HG02678 (cell line): ENCODE measurements around the gene ACVRL1.

Source experiments
- ATAC-seq: cut with Tn5 transposase; IDR thresholded peaks from one replicate; pipeline ENCODE4 v1.9.1; 2021; ENCODE audit warnings: mild to moderate bottlenecking, moderate library complexity; ENCODE audit not compliant: unreplicated experiment

ACVRL1 gene

DNA sequence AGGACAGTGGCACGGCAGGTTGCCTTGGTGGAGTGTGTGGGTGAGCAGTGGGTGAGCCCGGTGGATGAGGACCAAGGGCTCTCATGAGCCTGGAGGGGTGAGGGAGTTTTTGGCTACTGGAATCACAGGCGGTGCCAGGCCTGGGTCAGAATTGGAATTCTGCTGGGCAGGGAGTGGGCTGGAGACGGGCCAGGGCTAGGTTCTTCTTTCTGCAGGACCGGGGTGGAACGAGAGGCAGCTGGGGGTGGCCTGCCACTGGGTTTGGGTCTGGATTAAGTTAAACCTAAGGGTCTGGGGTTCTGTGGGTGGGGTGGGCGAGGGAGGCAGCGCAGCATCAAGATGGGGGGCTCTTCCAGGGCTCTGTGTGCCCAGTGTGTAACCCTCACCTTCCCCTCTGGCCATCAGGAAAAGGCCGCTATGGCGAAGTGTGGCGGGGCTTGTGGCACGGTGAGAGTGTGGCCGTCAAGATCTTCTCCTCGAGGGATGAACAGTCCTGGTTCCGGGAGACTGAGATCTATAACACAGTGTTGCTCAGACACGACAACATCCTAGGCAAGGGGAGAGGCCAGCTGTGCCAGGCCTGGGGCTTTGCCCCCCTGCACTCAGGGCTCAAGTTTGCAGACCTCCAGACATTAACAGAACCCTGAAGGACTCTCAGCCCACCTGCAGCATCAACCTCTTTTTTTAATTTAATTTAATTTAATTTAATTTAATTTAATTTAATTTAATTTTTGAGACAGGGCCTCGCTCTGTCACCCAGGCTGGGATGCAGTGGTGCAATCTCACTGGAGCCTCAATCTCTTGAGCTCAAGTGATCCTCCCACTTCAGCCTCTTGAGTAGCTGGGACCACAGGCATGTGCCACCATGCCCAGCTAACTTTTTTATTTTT is 7.0 kb downstream of the ACVRL1 start:
- ATAC-seq = no peak

GRCh38 chr12:51915003-51915625 is 7.8 kb downstream of the ACVRL1 start:
- no peak for ATAC-seq

GRCh38 chr12:51915951-51916350 is 8.6 kb downstream of the ACVRL1 start:
- no peak for ATAC-seq

DNA sequence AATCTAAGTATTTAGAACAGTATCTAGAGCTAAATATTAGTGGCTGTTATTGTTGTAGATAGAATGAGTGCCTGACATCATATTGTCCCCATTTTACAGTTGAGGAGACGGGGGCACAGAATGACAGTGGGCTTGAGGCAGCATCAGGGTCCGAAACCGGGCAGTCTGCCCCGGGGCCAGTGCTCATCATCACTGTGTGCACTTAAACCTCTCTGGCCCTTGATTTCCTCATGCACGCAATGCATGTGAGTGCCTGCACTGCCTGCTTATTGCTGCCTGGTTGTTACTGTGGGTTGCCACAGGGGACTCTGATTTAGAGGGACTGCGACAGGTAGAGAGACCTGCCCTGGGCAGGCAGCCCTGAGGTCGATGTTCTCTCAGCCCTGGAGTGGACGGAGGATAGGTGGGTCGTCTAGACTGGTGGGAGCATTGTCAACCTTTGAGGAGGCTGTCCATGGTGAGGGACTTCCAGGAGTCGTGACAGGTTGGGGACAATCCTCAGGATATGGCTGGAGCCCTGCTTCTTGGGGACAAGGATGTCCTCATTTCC is 9.8 kb downstream of the ACVRL1 start:
- no peak for ATAC-seq

DNA sequence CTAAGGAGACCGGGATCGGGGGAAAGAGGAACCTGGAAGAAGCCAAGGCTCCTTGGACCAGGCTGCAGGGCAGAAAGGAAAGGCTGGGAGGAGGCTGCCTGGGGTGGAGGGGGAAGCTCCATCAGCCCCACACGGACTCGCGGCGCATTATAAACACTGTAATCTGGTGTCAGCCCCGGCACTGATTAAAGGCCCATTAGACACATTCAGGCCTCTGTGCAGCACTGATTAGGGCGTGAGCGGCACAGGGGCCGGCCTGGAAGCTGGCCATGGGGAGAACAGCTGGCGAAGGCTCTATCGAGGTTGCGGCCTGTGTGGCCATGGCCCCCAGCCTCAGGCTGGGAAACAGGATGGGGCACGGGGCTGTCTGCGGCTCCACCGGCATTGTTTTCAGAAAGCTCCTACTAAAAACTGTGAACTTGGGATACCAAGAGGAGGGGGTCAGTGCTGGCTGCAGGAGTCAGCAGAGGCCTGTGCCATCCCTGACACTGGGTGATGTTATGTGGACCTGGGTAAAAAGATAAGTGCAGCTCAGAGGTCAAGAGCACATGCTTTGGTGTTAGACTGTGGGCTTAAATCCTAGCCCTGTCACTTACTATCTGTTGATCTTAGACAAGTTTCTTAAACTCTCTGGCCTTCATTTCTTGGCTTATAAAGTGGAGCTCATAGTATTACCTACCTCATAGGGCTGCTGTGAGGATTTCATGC is 10.6 kb downstream of the ACVRL1 start:
- ATAC-seq = no peak

DNA sequence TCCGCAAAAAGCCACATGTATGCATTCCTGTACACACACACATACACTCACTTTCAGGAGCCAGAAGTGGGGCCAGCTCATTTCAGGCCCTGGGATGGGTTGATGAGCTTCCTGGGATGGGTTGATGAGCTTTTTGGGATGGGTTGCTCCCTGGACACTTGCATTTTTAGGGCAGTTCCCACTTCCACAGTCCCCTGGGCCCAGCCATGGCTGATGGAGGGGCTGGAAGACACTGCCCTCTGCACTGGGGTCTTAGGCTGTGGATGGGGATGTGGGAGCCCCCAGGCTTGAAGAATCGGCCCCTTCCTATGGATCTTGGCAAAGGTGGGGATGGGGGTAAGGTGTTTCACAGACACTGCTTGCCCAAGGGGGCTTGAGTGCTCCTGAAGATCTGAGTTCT is 12.7 kb downstream of the ACVRL1 start:
- ATAC-seq = no peak

GRCh38 chr12:51921017-51921725 is 13.9 kb downstream of the ACVRL1 start:
- ATAC-seq = no peak

GRCh38 chr12:51922146-51922545 is 14.8 kb downstream of the ACVRL1 start:
- no peak for ATAC-seq

DNA sequence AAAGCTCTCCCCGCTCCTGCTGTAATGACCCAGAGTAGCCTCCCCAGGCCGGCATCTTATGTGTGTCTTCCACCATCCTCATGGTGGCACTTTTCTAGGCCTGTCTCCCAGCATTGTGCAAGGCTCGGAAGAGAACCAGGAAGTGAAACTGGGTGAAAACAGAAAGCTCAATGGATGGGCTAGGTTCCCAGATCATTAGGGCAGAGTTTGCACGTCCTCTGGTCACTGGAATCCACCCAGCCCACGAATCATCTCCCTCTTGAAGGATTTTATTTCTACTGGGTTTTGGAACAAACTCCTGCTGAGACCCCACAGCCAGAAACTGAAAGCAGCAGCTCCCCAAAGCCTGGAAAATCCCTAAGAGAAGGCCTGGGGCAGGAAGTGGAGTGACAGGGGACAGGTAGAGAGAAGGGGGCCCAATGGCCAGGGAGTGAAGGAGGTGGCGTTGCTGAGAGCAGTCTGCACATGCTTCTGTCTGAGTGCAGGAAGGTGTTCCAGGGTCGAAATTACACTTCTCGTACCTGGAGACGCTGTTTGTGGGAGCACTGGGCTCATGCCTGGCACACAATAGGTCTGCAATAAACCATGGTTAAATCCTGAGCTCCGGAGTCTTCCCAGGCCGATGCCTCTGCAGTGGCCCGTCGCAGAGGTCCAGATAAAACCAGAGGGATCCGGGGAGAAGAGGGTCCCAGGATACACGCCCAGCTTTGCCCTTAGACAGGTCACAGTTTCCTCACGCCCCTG is 15.6 kb downstream of the ACVRL1 start:
- no peak for ATAC-seq

GRCh38 chr12:51923506-51924365 is 16.4 kb downstream of the ACVRL1 start:
- no peak for ATAC-seq

GRCh38 chr12:51924551-51925319 is 17.4 kb downstream of the ACVRL1 start:
- ATAC-seq = no peak

DNA sequence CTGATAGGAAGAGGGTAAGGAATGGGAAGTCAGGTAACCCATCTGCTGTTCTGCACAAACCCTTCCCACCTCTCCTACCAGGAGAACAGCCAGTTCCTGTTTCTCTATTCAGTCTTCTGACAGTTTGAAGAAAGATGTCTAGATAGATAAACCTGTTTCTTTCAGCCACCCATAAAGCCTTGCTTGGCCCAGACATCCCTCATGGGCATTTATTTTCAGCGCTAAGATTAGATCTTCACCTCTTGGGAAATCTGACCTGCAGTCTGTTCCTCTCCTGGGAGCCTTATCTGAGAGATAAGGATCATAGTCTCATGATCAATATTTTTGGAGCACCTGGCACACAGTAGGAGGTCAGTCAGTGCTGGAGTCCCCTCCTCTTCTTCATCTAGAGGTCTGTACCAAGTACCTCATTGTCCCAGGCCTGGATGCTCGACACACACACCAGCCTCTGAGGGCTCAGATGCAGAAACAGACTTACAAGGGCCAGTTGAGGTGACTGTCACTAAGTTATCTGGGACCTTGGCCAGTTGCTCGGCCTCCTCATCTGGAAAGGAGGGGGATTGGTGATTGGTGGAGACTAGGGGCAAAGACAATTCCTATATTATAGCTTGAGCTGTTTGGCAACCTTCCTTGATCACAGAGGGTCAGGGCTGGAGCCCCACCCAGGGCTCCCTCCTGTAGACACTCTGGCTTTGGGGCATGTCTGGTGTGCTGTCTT is 18.2 kb downstream of the ACVRL1 start:
- no peak for ATAC-seq

GRCh38 chr12:51926064-51926632 is 18.8 kb downstream of the ACVRL1 start:
- no peak for ATAC-seq

GRCh38 chr12:51926718-51927117 is 19.4 kb downstream of the ACVRL1 start:
- ATAC-seq = no peak

- no peak for ATAC-seq
These were observed 25.1 kb downstream of the ACVRL1 start for GRCh38 chr12:51932218-51933076.

DNA sequence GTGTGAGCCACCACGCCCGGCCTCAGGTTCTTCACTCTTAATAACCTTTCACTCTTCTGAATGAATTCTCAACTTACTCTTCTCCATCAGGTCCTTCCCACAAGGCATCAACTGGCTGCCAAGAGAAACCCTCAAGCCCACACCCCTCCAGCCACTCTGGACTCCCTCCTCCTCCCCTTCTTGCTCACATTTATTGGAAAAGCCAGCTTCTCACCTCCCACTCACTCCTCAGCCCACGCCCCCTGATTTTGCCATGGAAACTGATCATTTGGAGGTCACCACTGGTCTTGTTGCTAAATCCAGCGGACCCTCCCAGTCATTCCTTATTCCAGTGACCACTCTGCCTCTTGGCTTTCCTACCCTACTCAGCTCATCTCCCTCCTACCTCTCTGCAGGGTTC is 26.8 kb downstream of the ACVRL1 start:
- ATAC-seq = no peak

- no peak for ATAC-seq
These were observed 30.6 kb downstream of the ACVRL1 start for GRCh38 chr12:51937926-51938325.
